Ishikawa (cell line): ENCODE measurements around the gene DCP1B.

Experiments
- EGR1 ChIP-seq: IDR thresholded peaks from 2 replicates; pipeline ENCODE4 v1.6.1; 2012
- EP300 ChIP-seq: IDR thresholded peaks from 2 replicates; pipeline ENCODE4 v1.6.1; 2012; ENCODE audit warnings: borderline replicate concordance
- RAD21 ChIP-seq: IDR thresholded peaks from 2 replicates; pipeline ENCODE4 v1.6.1; 2012; ENCODE audit warnings: low read depth
- TAF1 ChIP-seq: IDR thresholded peaks from 2 replicates; pipeline ENCODE4 v1.6.1; 2012; ENCODE audit warnings: low read depth, mild to moderate bottlenecking
- TCF12 ChIP-seq: IDR thresholded peaks from 2 replicates; pipeline ENCODE4 v1.6.1; 2012; ENCODE audit warnings: low read depth
- YY1 ChIP-seq: IDR thresholded peaks from 2 replicates; pipeline ENCODE4 v1.6.1; 2012; ENCODE audit warnings: low read depth
- TF ChIP-seq, protein P1 (sequence below): IDR thresholded peaks from 2 replicates; pipeline ENCODE4 v1.6.1; 2012
- TF ChIP-seq, protein P2 (sequence below): IDR thresholded peaks from 2 replicates; pipeline ENCODE4 v1.6.1; 2012; ENCODE audit warnings: low read depth, mild to moderate bottlenecking

DNA sequence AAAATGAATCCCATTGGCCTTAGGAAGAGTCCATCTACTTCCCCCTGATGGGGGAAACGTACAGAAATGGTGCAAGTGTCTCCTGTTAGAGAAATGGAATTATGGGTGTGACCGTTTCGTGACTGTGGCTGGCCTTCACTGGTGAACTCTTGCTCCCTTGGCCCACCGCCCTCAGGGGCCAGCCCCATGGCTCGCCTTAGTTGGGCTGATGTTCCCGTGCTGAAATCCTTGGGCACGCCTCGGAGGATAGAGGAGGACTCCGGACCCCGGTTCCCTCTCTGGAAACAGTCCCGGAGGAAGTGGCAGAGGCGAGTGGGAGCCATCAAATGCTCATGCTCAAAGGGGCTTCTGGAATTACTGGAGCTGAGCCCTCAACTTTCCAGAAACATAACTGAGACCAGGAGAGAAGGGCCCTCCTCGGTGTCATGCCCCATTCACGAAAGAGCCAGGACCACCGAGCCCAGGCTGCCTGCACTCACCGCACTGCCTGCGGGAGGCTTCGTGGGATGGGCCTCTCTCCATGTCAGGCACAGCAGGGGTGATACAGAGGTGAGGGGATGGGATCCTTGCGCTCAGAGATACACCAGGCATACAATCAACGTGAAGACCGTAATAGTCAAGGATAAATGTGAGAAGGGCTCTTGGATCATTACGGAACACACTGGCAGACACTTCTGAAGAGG, 75.7 kb downstream of the DCP1B start:
- TF ChIP-seq YY1 (no peak), RAD21 (no peak), TAF1 (no peak), EGR1 (no peak), EP300 (no peak), TCF12 (no peak)
- TF ChIP-seq, protein P1, sequence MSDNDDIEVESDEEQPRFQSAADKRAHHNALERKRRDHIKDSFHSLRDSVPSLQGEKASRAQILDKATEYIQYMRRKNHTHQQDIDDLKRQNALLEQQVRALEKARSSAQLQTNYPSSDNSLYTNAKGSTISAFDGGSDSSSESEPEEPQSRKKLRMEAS, result no peak
- TF ChIP-seq, protein P2, sequence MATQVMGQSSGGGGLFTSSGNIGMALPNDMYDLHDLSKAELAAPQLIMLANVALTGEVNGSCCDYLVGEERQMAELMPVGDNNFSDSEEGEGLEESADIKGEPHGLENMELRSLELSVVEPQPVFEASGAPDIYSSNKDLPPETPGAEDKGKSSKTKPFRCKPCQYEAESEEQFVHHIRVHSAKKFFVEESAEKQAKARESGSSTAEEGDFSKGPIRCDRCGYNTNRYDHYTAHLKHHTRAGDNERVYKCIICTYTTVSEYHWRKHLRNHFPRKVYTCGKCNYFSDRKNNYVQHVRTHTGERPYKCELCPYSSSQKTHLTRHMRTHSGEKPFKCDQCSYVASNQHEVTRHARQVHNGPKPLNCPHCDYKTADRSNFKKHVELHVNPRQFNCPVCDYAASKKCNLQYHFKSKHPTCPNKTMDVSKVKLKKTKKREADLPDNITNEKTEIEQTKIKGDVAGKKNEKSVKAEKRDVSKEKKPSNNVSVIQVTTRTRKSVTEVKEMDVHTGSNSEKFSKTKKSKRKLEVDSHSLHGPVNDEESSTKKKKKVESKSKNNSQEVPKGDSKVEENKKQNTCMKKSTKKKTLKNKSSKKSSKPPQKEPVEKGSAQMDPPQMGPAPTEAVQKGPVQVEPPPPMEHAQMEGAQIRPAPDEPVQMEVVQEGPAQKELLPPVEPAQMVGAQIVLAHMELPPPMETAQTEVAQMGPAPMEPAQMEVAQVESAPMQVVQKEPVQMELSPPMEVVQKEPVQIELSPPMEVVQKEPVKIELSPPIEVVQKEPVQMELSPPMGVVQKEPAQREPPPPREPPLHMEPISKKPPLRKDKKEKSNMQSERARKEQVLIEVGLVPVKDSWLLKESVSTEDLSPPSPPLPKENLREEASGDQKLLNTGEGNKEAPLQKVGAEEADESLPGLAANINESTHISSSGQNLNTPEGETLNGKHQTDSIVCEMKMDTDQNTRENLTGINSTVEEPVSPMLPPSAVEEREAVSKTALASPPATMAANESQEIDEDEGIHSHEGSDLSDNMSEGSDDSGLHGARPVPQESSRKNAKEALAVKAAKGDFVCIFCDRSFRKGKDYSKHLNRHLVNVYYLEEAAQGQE, result no peak
